ENCODE results near the gene VMP1.

The VMP1 gene

DNA sequence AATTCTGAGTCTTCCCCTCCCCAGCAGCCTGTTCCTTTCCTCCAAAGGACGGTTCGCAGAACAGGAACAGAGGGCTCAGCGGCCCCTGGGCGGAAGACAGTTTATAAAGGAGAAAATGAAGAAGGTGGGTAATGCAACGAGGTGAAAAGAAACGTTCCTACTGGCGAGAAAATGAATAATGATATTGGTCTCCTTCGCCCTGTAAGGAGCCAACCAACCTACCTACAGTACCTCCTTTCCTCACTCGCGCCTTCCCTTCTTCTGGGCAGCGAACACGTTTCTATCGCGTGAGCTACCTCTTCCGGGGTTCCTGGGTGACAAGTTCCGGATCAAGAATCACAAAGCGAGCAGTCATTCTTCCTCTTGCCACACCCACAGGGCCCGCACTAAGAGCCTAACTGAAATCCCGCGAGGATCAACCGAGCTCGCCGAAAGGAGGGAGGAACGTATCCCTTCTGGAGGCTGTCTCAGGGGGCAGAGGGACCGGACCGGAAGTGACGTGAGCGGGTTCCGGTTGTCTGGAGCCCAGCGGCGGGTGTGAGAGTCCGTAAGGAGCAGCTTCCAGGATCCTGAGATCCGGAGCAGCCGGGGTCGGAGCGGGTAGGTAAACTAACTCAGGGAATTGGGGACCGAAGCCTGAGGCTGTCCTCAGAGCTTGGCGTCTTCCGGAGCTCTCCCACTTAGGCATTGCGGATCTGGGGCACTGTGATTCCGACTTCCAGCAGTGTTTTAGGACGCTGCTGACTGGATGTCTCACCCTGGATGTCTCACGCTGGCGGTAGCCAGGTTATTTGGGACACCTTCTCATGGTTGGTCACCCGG is at the start of gene VMP1, which contains the start of gene PTRH2:
Gene VMP1, plus strand, starts transcription at position 506 of the 822 bp plus-strand sequence. CDS start 23,793 bp downstream, outside the sequence.
Gene PTRH2, minus strand, starts transcription at position 282 of the 822 bp plus-strand sequence. CDS start 9,452 bp downstream, outside the sequence.
- DNase-seq (ENCODE audit: low read depth, low spot score), result peak; percentile 98
- ChIA-PET CTCF (interaction anchor here (0.6 to 1.2 kb wide), 7 partner anchors 13 to 202 kb away, joined by 3 to 4 read pairs (median 3); no protein-coding TSS in a partner anchor), POLR2A (interaction anchor here (0.6 to 1.4 kb wide), 6 partner anchors 43 to 186 kb away, joined by 3 to 9 read pairs (median 4); partner anchors contain the start of genes CLTC and RPS6KB1)
- peak within 1 kb of the TSS; percentile 91 for H3K4me3 ChIP-seq (ENCODE audit: low read depth, low read length)
- TF ChIP-seq, protein P1, sequence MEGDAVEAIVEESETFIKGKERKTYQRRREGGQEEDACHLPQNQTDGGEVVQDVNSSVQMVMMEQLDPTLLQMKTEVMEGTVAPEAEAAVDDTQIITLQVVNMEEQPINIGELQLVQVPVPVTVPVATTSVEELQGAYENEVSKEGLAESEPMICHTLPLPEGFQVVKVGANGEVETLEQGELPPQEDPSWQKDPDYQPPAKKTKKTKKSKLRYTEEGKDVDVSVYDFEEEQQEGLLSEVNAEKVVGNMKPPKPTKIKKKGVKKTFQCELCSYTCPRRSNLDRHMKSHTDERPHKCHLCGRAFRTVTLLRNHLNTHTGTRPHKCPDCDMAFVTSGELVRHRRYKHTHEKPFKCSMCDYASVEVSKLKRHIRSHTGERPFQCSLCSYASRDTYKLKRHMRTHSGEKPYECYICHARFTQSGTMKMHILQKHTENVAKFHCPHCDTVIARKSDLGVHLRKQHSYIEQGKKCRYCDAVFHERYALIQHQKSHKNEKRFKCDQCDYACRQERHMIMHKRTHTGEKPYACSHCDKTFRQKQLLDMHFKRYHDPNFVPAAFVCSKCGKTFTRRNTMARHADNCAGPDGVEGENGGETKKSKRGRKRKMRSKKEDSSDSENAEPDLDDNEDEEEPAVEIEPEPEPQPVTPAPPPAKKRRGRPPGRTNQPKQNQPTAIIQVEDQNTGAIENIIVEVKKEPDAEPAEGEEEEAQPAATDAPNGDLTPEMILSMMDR (IDR thresholded peaks at IDR 0.05; ENCODE audit: insufficient read depth, low read length, missing control alignments), result no peak

GRCh38 chr17:59666235-59666634 is 41.2 kb upstream of the VMP1 start:
- POLR2A ChIA-PET, result no interaction called here
- TF ChIP-seq, protein P1 (IDR thresholded peaks at IDR 0.05; ENCODE audit: insufficient read depth, low read length, missing control alignments), result no peak
- no peak for DNase-seq (ENCODE audit: low read depth, low spot score)
- CTCF ChIA-PET, result no interaction called here
- no peak overlapping the region for H3K4me3 ChIP-seq (ENCODE audit: low read depth, low read length)

DNA sequence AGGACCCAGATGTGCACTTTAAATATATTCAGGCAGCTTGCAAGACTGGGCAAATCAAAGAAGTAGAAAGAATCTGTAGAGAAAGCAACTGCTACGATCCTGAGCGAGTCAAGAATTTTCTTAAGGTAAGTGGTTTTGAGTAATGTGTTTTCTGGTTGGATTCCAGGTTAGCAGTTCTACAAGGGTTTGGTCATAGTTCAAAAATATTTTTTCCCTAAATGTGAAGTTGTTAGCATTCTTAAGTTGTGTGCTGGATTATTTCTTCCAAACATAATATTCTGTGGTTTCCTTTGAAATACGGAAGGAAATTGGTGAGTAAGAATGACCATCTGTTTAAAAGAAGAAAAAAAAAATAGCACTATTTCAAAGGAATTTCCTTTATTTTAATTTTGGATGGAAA is 38.6 kb upstream of the VMP1 start:
- POLR2A ChIA-PET, result interaction anchor here (2.1 kb wide), 1 partner anchor 49 kb away, joined by 9 read pairs; the partner anchor contains the start of gene CLTC
- H3K4me3 ChIP-seq (ENCODE audit: low read depth, low read length), result no peak overlapping the region
- DNase-seq (ENCODE audit: low read depth, low spot score), result peak; percentile 83
- TF ChIP-seq, protein P1 (IDR thresholded peaks at IDR 0.05; ENCODE audit: insufficient read depth, low read length, missing control alignments), result no peak
- CTCF ChIA-PET, result interaction anchor here (1.1 kb wide), 1 partner anchor 10 kb away, joined by 4 read pairs; no protein-coding TSS in a partner anchor

GRCh38 chr17:59669411-59669810 is 38.0 kb upstream of the VMP1 start:
- H3K4me3 ChIP-seq (ENCODE audit: low read depth, low read length), result no peak overlapping the region
- ChIA-PET POLR2A (interaction anchor here (2.1 kb wide), 1 partner anchor 50 kb away, joined by 9 read pairs; the partner anchor contains the start of gene CLTC), CTCF (interaction anchor here (1.1 kb wide), 1 partner anchor 9 kb away, joined by 4 read pairs; no protein-coding TSS in a partner anchor)
- no peak for DNase-seq (ENCODE audit: low read depth, low spot score)
- TF ChIP-seq, protein P1 (IDR thresholded peaks at IDR 0.05; ENCODE audit: insufficient read depth, low read length, missing control alignments), result no peak

DNA sequence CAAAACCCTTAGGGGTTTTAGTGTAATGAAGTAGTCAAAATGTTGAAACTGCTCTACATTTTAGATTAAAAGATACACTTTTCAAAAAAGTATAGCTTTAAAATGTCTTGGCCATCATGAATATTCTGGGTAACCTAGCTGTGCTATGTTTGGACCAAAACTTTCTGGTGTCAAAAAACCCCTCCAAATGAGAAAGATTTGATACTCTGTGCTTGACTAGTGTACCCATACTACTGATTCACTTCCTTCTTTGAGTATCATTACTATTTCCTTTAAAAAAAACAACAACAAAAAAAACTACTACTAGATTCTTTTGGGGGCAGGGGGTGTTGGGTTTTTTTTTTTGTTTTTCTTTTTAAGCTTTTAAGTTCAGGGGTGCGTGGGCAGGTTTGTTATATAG is 37.5 kb upstream of the VMP1 start:
- ChIA-PET CTCF (interaction anchor here (1.1 to 1.4 kb wide), 2 partner anchors 9 to 84 kb away, joined by 3 to 4 read pairs; no protein-coding TSS in a partner anchor), POLR2A (interaction anchor here (2.1 kb wide), 1 partner anchor 50 kb away, joined by 9 read pairs; the partner anchor contains the start of gene CLTC)
- H3K4me3 ChIP-seq (ENCODE audit: low read depth, low read length), result no peak overlapping the region
- TF ChIP-seq, protein P1 (IDR thresholded peaks at IDR 0.05; ENCODE audit: insufficient read depth, low read length, missing control alignments), result no peak
- DNase-seq (ENCODE audit: low read depth, low spot score), result no peak

DNA sequence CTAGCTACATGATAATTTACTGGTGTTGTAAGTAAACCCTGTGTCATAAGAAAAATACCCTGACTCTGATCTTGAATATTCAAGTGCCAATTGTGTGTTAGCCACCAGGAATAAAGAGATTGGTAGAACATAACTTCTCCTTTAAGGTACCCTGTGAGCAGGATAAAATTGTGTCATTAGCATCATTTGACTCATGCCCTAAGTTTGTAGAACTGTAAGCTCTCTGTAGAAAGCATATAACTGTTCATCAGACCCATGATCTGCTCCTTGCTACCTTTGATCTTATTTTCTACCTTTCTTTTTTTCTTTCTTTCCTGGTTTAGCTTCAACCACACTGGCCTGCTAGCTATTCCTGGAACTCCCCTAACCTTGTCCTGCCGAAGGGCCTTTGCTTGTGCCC is 36.1 kb upstream of the VMP1 start:
- DNase-seq (ENCODE audit: low read depth, low spot score), result no peak
- ChIA-PET CTCF (interaction anchor here (1.0 to 1.4 kb wide), 4 partner anchors 10 to 83 kb away, joined by 3 to 4 read pairs (median 3); no protein-coding TSS in a partner anchor), POLR2A (no interaction called here)
- TF ChIP-seq, protein P1 (IDR thresholded peaks at IDR 0.05; ENCODE audit: insufficient read depth, low read length, missing control alignments), result no peak
- H3K4me3 ChIP-seq (ENCODE audit: low read depth, low read length), result no peak overlapping the region

Measured in AG04449 (cell line).